HepG2 (cell line): ENCODE results near the gene ELP4.

Source experiments
- ATF3 ChIP-seq: sonication (generic); formaldehyde crosslinking; IDR thresholded peaks from 2 replicates; pipeline ENCODE4 v1.4.0; 2020; ENCODE audit warnings: missing genetic modification reagents
- CC2D1A ChIP-seq: sonication (generic); formaldehyde crosslinking; IDR thresholded peaks from 2 replicates; pipeline ENCODE4 v1.8.1; 2023; ENCODE audit warnings: mild to moderate bottlenecking, missing genetic modification reagents
- NFRKB ChIP-seq: fragments of 450-650 bp; IDR thresholded peaks from 2 replicates; pipeline ENCODE4 v1.6.1; 2017
- ZNF24 ChIP-seq: fragments of 450-650 bp; IDR thresholded peaks from 2 replicates; pipeline ENCODE4 v1.6.1; 2017; ENCODE audit warnings: antibody characterized with exemption, mild to moderate bottlenecking
- ZNF274 ChIP-seq: sonication (generic); formaldehyde crosslinking; IDR thresholded peaks from 2 replicates; pipeline ENCODE4 v1.5.1; 2020; ENCODE audit warnings: mild to moderate bottlenecking, missing genetic modification reagents
- ZNF513 ChIP-seq: sonication (generic); formaldehyde crosslinking; conservative IDR thresholded peaks from 2 replicates; pipeline ENCODE4 v1.5.0; 2020; ENCODE audit warnings: missing genetic modification reagents
- ZNF773 ChIP-seq: sonication (generic); formaldehyde crosslinking; IDR thresholded peaks from 2 replicates; pipeline ENCODE4 v1.4.0; 2020; ENCODE audit warnings: missing genetic modification reagents, borderline replicate concordance

- no peak for TF ChIP-seq ATF3 (CRISPR knock-in tag)
- TF ChIP-seq CC2D1A = no peak
- TF ChIP-seq ZNF24 = no peak
- no peak for TF ChIP-seq ZNF513 (CRISPR knock-in tag)
- no peak for TF ChIP-seq ZNF274 (CRISPR knock-in tag)
- TF ChIP-seq ZNF773 = no peak
- TF ChIP-seq NFRKB = no peak
These were observed 306.3 kb downstream of the ELP4 start for GRCh38 chr11:31815711-31816467.
